ENCODE data around the gene ARHGDIB. TPM values are rescaled to one million over a fixed set of nuclear protein-coding genes. Genes with fewer than 3 reads are reported as not detected.

The ARHGDIB gene
- total RNA-seq = 2.7 and 3.9 TPM in 2 replicates

DNA sequence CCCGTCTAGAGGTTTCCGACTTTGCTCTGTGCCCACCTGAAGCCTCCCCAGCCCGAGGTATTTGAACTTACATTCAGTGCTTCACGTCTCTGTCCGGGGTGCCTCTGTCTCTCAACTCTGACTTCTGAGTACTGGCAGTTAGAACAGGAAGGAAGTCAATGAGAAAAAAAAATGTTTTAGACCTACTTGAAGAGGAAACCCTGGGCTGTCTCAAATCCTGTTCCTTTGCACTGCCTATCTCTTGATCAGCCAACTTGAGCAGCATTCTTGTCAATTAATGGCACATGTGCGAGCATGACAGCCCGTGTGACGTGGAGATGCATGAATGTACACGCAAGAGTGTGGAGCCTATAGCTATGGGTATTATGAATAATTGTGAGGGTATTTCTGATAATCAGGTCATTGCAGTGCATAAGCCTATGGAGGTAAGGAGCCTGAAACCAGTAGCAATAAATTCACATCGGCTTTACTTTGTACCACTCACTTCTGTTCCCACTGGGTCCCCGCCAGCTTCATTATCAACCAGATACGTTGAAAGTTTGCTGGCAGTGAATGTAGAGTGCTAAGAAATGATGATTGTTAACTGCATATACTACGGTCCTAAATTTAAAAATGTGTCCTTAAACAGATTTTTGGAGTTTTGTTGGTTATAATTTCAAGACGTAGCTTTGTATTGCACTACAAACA, at the start of gene ARHGDIB:
ARHGDIB (minus strand) TSS at position 136 of the 687 bp plus-strand sequence. CDS start 10,889 bp downstream, outside the sequence.

DNA sequence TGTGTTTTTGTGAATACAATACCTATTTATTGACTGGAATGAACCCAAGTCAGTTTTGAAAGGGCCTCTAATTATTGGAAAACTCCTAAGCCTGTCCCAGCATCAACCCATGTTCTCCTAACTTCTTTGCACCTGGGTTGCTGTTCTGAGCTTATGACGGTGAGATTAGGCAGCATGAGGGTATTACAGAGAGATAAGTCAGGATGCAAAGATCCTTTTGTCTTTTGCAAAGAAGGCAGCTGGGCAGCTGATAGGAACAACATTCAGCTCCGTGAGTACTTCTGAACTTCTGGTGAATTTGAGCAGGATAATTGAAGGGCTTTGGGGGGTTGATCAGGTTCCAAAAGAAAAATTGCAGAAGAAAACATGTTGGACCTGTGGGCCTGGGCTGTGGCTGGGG, 11.4 kb upstream of the ARHGDIB start, which contains the start of gene PDE6H:
PDE6H (plus strand) TSS at position 227 of the 400 bp plus-strand sequence. CDS start 4,971 bp downstream, outside the sequence.

DNA sequence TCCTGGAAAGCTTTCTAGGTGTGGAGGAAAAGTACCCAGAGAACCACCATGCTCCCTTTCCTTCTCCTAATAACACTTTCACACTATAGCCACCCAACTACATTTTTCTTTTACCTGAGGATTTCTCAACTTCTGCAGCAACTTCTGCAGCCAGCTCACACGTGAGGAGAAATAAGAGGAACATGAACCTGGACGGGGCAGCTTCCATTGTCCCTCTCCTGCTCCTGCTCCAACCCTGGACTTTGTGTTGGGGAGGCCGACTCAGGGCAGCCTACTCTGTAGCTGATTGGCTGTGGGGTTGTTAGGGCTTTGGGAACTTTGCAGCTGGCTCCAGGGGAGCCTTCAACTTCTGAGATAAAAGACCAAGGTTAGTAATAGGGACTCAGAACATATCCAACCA, 23.1 kb downstream of the ARHGDIB start, which contains the start of gene ERP27:
ERP27 (minus strand) TSS at position 237 of the 400 bp plus-strand sequence; CDS start at position 208, 29 bp downstream.

Other genes starting within 250 kb of the ARHGDIB start
- 5.2 and 12.4 TPM in 2 replicates for gene WBP11, start 158.1 kb downstream of the ARHGDIB start, total RNA-seq
- 0.50 and 0.66 TPM in 2 replicates for gene C12orf60, start 157.9 kb downstream of the ARHGDIB start, total RNA-seq
- gene SMCO3, start 147.4 kb downstream of the ARHGDIB start, total RNA-seq = 0.11 and 1.4 TPM in 2 replicates
- gene ART4, start 118.1 kb downstream of the ARHGDIB start, total RNA-seq = not detected in 2 replicates
- 4.0 and 45.0 TPM in 2 replicates for gene MGP, start 75.7 kb downstream of the ARHGDIB start, total RNA-seq
- not detected in 2 replicates for gene ERP27, start 23.1 kb downstream of the ARHGDIB start, total RNA-seq
- not detected in 2 replicates for gene PDE6H, start 11.4 kb upstream of the ARHGDIB start, total RNA-seq